ENCODE measurements around the gene SMYD3.

DNA sequence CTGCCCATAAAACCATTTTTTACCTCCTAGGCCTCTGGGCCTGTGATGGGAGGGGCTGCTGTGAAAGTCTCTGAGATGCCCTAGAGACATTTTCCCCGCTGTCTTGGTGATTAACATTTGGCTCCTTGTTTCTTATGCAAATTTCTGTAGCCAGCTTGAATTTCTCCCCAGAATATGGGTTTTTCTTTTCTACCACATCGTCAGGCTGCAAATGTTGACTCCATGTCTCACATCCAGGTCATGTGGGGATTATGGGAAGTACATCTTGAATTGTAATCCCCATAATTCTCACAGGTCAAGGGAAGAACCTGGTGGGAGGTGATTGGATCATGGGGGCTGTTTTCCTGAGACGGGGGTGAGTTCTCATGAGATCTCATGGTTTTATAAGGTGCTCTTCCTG is 603.2 kb downstream of the SMYD3 start:
- TF ChIP-seq POLR2A (IDR thresholded peaks at IDR 0.05; ENCODE audit: low read length): no peak
- no peak for TF ChIP-seq MAFK (IDR thresholded peaks at IDR 0.05; ENCODE audit: partially characterized antibody)
- TF ChIP-seq, protein P1, sequence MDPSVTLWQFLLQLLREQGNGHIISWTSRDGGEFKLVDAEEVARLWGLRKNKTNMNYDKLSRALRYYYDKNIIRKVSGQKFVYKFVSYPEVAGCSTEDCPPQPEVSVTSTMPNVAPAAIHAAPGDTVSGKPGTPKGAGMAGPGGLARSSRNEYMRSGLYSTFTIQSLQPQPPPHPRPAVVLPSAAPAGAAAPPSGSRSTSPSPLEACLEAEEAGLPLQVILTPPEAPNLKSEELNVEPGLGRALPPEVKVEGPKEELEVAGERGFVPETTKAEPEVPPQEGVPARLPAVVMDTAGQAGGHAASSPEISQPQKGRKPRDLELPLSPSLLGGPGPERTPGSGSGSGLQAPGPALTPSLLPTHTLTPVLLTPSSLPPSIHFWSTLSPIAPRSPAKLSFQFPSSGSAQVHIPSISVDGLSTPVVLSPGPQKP (IDR thresholded peaks at IDR 0.05; ENCODE audit: low read depth, low read length): no peak
- TF ChIP-seq, protein P2, sequence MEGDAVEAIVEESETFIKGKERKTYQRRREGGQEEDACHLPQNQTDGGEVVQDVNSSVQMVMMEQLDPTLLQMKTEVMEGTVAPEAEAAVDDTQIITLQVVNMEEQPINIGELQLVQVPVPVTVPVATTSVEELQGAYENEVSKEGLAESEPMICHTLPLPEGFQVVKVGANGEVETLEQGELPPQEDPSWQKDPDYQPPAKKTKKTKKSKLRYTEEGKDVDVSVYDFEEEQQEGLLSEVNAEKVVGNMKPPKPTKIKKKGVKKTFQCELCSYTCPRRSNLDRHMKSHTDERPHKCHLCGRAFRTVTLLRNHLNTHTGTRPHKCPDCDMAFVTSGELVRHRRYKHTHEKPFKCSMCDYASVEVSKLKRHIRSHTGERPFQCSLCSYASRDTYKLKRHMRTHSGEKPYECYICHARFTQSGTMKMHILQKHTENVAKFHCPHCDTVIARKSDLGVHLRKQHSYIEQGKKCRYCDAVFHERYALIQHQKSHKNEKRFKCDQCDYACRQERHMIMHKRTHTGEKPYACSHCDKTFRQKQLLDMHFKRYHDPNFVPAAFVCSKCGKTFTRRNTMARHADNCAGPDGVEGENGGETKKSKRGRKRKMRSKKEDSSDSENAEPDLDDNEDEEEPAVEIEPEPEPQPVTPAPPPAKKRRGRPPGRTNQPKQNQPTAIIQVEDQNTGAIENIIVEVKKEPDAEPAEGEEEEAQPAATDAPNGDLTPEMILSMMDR (IDR thresholded peaks at IDR 0.05): no peak
- TF ChIP-seq CEBPB (IDR thresholded peaks at IDR 0.05): no peak
- TF ChIP-seq RFX5 (IDR thresholded peaks at IDR 0.05): no peak
- TF ChIP-seq, protein P3, sequence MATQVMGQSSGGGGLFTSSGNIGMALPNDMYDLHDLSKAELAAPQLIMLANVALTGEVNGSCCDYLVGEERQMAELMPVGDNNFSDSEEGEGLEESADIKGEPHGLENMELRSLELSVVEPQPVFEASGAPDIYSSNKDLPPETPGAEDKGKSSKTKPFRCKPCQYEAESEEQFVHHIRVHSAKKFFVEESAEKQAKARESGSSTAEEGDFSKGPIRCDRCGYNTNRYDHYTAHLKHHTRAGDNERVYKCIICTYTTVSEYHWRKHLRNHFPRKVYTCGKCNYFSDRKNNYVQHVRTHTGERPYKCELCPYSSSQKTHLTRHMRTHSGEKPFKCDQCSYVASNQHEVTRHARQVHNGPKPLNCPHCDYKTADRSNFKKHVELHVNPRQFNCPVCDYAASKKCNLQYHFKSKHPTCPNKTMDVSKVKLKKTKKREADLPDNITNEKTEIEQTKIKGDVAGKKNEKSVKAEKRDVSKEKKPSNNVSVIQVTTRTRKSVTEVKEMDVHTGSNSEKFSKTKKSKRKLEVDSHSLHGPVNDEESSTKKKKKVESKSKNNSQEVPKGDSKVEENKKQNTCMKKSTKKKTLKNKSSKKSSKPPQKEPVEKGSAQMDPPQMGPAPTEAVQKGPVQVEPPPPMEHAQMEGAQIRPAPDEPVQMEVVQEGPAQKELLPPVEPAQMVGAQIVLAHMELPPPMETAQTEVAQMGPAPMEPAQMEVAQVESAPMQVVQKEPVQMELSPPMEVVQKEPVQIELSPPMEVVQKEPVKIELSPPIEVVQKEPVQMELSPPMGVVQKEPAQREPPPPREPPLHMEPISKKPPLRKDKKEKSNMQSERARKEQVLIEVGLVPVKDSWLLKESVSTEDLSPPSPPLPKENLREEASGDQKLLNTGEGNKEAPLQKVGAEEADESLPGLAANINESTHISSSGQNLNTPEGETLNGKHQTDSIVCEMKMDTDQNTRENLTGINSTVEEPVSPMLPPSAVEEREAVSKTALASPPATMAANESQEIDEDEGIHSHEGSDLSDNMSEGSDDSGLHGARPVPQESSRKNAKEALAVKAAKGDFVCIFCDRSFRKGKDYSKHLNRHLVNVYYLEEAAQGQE (IDR thresholded peaks at IDR 0.05): no peak
- TF ChIP-seq, protein P4, sequence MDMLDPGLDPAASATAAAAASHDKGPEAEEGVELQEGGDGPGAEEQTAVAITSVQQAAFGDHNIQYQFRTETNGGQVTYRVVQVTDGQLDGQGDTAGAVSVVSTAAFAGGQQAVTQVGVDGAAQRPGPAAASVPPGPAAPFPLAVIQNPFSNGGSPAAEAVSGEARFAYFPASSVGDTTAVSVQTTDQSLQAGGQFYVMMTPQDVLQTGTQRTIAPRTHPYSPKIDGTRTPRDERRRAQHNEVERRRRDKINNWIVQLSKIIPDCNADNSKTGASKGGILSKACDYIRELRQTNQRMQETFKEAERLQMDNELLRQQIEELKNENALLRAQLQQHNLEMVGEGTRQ (IDR thresholded peaks at IDR 0.05): no peak
- TF ChIP-seq HDAC2 (IDR thresholded peaks at IDR 0.05): no peak
- no peak for TF ChIP-seq RAD21 (conservative IDR thresholded peaks at IDR 0.05 in 1 of 2, IDR thresholded peaks at IDR 0.05 in 1 of 2)
- TF ChIP-seq ZNF302 (CRISPR knock-in tag; IDR thresholded peaks at IDR 0.05): no peak
